ENCODE results near the gene THSD7A.

- TF ChIP-seq FOXA1 (IDR thresholded peaks at IDR 0.05): no peak
- peak; percentile 39 for TF ChIP-seq CTCF (IDR thresholded peaks at IDR 0.05; ENCODE audit: low read depth, low read length, missing input control)
- TF ChIP-seq, protein P1, sequence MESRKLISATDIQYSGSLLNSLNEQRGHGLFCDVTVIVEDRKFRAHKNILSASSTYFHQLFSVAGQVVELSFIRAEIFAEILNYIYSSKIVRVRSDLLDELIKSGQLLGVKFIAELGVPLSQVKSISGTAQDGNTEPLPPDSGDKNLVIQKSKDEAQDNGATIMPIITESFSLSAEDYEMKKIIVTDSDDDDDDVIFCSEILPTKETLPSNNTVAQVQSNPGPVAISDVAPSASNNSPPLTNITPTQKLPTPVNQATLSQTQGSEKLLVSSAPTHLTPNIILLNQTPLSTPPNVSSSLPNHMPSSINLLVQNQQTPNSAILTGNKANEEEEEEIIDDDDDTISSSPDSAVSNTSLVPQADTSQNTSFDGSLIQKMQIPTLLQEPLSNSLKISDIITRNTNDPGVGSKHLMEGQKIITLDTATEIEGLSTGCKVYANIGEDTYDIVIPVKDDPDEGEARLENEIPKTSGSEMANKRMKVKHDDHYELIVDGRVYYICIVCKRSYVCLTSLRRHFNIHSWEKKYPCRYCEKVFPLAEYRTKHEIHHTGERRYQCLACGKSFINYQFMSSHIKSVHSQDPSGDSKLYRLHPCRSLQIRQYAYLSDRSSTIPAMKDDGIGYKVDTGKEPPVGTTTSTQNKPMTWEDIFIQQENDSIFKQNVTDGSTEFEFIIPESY (IDR thresholded peaks at IDR 0.05): no peak
- TF ChIP-seq REST (IDR thresholded peaks at IDR 0.05): no peak
- no peak for TF ChIP-seq MAX (IDR thresholded peaks at IDR 0.05)
- peak; percentile 79 to 86 for TF ChIP-seq RAD21 (IDR thresholded peaks at IDR 0.05)
- no peak for TF ChIP-seq JUND (IDR thresholded peaks at IDR 0.05)
- no peak for TF ChIP-seq YY1 (IDR thresholded peaks at IDR 0.05)
- TF ChIP-seq TAF1 (conservative IDR thresholded peaks at IDR 0.05): no peak
- no peak for TF ChIP-seq HNF4G (IDR thresholded peaks at IDR 0.05)
- TF ChIP-seq NR2F2 (IDR thresholded peaks at IDR 0.05): no peak
Measured at GRCh38 chr7:11341285-11341944, 490.6 kb downstream of the THSD7A start.

All from liver (tissue), 3 donors.